Gastroesophageal sphincter (tissue), 3 donors: ENCODE data around the gene DLX3.

Experiments
- EP300 ChIP-seq: sonication (generic); formaldehyde crosslinking; IDR thresholded peaks from one replicate; pipeline ENCODE4 v1.6.1; 2017; ENCODE audit warnings: antibody characterized with exemption, mild to moderate bottlenecking
- POLR2AphosphoS5 ChIP-seq: sonication (generic); formaldehyde crosslinking; IDR thresholded peaks from one replicate; pipeline ENCODE4 v1.6.1; 2017; ENCODE audit warnings: antibody characterized with exemption
- TF ChIP-seq, protein P1 (sequence below), 4 experiments: fragments of 200-600 bp in 2 of 4; fragments of 450-650 bp in 2 of 4; sonication (generic) in 1 of 4; IDR thresholded peaks; one replicate each; pipeline ENCODE4 v1.5.1; 2017 to 2019; ENCODE audit warnings: antibody characterized with exemption in 4 of 4, mild to moderate bottlenecking in 2 of 4, moderate library complexity in 2 of 4

DNA sequence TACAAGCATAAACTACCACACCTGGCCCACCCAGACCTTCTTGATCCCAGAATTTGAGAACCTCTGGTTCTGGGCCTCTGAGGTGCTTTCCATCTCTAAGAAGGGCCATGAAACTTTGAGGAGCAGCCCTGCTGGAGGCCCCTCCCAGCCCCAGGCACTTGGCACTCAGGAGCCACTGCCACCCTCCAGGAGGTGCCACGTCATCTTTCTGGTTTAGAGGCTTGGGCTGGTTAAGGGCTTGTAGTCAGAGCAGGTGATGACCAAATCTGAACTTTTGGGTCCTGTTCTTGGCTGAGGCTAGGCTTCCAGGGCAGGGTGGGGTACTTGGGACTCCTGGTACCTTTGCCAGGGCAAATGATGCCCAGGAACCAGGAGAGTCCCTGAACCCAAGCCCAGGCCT, 39.9 kb downstream of the DLX3 start:
- TF ChIP-seq, protein P1, sequence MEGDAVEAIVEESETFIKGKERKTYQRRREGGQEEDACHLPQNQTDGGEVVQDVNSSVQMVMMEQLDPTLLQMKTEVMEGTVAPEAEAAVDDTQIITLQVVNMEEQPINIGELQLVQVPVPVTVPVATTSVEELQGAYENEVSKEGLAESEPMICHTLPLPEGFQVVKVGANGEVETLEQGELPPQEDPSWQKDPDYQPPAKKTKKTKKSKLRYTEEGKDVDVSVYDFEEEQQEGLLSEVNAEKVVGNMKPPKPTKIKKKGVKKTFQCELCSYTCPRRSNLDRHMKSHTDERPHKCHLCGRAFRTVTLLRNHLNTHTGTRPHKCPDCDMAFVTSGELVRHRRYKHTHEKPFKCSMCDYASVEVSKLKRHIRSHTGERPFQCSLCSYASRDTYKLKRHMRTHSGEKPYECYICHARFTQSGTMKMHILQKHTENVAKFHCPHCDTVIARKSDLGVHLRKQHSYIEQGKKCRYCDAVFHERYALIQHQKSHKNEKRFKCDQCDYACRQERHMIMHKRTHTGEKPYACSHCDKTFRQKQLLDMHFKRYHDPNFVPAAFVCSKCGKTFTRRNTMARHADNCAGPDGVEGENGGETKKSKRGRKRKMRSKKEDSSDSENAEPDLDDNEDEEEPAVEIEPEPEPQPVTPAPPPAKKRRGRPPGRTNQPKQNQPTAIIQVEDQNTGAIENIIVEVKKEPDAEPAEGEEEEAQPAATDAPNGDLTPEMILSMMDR (IDR thresholded peaks at IDR 0.05), result no peak
- TF ChIP-seq EP300 (no peak), POLR2AphosphoS5 (no peak)
